DOHH2 (cell line): ENCODE results near the gene CACNA1B.

Experiments used
- H3F3A ChIP-seq: fragments of 200-600 bp; sonication (generic), shearing (Covaris generic); 2 replicates; pipeline ENCODE4 v1.6.0; 2016; ENCODE audit warnings: antibody characterized with exemption, mild to moderate bottlenecking; ENCODE audit not compliant: control insufficient read depth, insufficient read depth
- H3K27ac ChIP-seq: fragments of 200-600 bp; sonication (generic); 2 replicates; pipeline ENCODE4 v1.5.1; 2014; ENCODE audit warnings: low read depth, mild to moderate bottlenecking, low read length, moderate library complexity
- H3K27me3 ChIP-seq: fragments of 200-600 bp; sonication (generic); 2 replicates; pipeline ENCODE4 v1.6.1; 2014; ENCODE audit warnings: mild to moderate bottlenecking, low read length, mixed read lengths; ENCODE audit not compliant: control insufficient read depth
- H3K36me3 ChIP-seq: fragments of 200-600 bp; sonication (generic); 2 replicates; pipeline ENCODE4 v1.6.1; 2014; ENCODE audit warnings: mild to moderate bottlenecking, low read length, moderate library complexity, mixed read lengths; ENCODE audit not compliant: control insufficient read depth
- H3K4me1 ChIP-seq: fragments of 200-600 bp; sonication (generic); 2 replicates; pipeline ENCODE4 v1.6.1; 2014; ENCODE audit warnings: mild to moderate bottlenecking, low read length, mixed read lengths; ENCODE audit not compliant: control insufficient read depth
- H3K4me2 ChIP-seq: fragments of 200-600 bp; sonication (generic); 2 replicates; pipeline ENCODE4 v1.6.0; 2014; ENCODE audit warnings: mild to moderate bottlenecking, low read length, moderate library complexity
- H3K4me3 ChIP-seq: fragments of 200-600 bp; sonication (generic); 2 replicates; pipeline ENCODE4 v1.5.1; 2014; ENCODE audit warnings: mild to moderate bottlenecking, low read length, mixed read lengths
- H3K79me2 ChIP-seq: fragments of 200-600 bp; sonication (generic); 2 replicates; pipeline ENCODE4 v1.6.1; 2014; ENCODE audit warnings: mild to moderate bottlenecking, low read length, mixed read lengths; ENCODE audit not compliant: control insufficient read depth
- H3K9me2 ChIP-seq: fragments of 200-600 bp; sonication (generic); replicated peaks from 2 replicates; pipeline ENCODE4 v1.6.1; 2014; ENCODE audit warnings: mild to moderate bottlenecking, low read length, mixed read lengths; ENCODE audit not compliant: control insufficient read depth
- H3K9me3 ChIP-seq: fragments of 200-600 bp; sonication (generic); 2 replicates; pipeline ENCODE4 v1.6.1; 2014; ENCODE audit warnings: antibody characterized with exemption, low read length, mixed read lengths; ENCODE audit not compliant: control insufficient read depth, insufficient read depth
- H4K20me1 ChIP-seq: fragments of 200-600 bp; sonication (generic); 2 replicates; pipeline ENCODE4 v1.6.0; 2014; ENCODE audit warnings: low read depth, mild to moderate bottlenecking, antibody characterized with exemption, low read length, moderate library complexity; ENCODE audit not compliant: control insufficient read depth, insufficient read depth
- CTCF ChIP-seq: fragments of 200-600 bp; sonication (generic); IDR thresholded peaks from one replicate; pipeline ENCODE4 v1.5.1; 2014; ENCODE audit warnings: antibody characterized with exemption, mild to moderate bottlenecking, low read depth, low read length; ENCODE audit not compliant: poor library complexity, severe bottlenecking
- EZH2phosphoT487 ChIP-seq: fragments of 200-600 bp; sonication (generic); IDR thresholded peaks from 2 replicates; pipeline ENCODE4 v1.6.1; 2017; ENCODE audit warnings: borderline replicate concordance, mild to moderate bottlenecking, antibody characterized with exemption, low read length, moderate library complexity, mixed read lengths

The CACNA1B gene

GRCh38 chr9:137946993-137947392, 69.4 kb downstream of the CACNA1B start:
- Histone ChIP-seq H3K4me2 (no peak overlapping the region), H3K4me3 (no peak overlapping the region), H3K9me2 (no peaks in the 10 kb centered on the region), H3K9me3 (peaks cover 41% of the 10 kb centered on the region; the same call in 1 of the 2 replicates), H3K27ac (no peak overlapping the region), H3K36me3 (no peaks in the 10 kb centered on the region), H3K79me2 (no peaks in the 10 kb centered on the region), H3K27me3 (no peaks in the 10 kb centered on the region), H3F3A (no peaks in the 10 kb centered on the region), H4K20me1 (no peaks in the 10 kb centered on the region), H3K4me1 (no peaks in the 10 kb centered on the region)
- no peak for TF ChIP-seq CTCF

DNA sequence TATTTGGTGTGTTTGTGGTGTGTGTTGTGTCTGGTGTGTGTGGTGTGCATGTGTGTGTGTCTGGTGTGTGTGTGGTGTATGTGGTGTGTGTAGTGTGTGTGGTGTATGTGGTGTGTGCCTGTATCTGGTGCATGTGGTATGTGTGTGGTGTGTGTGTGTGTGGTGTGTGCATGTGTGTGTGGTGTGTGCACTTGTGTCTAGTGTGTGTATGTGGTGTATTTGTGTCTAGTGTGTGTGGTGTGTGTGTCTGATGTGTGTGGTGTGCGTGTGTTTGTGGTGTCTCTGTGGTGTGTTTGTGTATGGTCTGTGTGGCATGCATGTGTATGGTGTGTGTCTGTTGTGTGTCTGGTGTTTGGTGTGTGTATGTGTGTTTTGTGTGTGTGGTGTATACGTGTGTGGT, 71.1 kb downstream of the CACNA1B start:
- TF ChIP-seq CTCF (no peak), EZH2phosphoT487 (no peak)
- Histone ChIP-seq H3K9me3 (peaks cover 41% of the 10 kb centered on the region; the same call in 1 of the 2 replicates), H3K4me1 (no peaks in the 10 kb centered on the region), H3K9me2 (no peaks in the 10 kb centered on the region), H4K20me1 (no peaks in the 10 kb centered on the region), H3K79me2 (no peaks in the 10 kb centered on the region), H3K4me2 (no peak overlapping the region), H3K36me3 (no peaks in the 10 kb centered on the region), H3K27me3 (no peaks in the 10 kb centered on the region), H3K27ac (no peak overlapping the region), H3F3A (no peaks in the 10 kb centered on the region), H3K4me3 (no peak overlapping the region)

DNA sequence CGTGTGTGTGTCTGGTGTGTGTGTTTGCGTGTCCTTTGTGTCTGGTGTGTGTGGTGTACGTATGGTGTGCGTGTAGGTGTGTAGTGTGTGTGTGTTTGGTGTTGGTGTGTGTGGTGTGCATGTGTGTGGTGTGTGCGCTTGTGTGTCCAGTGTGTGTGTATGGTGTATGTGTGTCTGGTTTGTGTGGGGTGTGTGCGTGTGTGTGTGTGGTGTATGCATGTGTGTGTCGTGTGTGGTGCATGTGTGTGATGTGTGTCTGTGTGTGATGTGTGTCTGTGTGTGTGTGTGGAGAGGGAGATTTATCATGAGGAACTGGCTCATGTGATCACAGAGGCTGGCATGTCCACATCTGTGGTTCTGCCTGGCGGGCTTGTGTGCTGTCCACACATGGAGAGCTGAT, 71.7 kb downstream of the CACNA1B start:
- Histone ChIP-seq H3K4me2 (no peak overlapping the region), H3K27ac (no peak overlapping the region), H3K79me2 (no peaks in the 10 kb centered on the region), H3K4me3 (no peak overlapping the region), H3F3A (no peaks in the 10 kb centered on the region), H3K9me2 (no peaks in the 10 kb centered on the region), H3K27me3 (no peaks in the 10 kb centered on the region), H3K4me1 (no peaks in the 10 kb centered on the region), H4K20me1 (no peaks in the 10 kb centered on the region), H3K36me3 (no peaks in the 10 kb centered on the region), H3K9me3 (peaks cover 37% of the 10 kb centered on the region; the same call in 1 of the 2 replicates)
- TF ChIP-seq CTCF (no peak), EZH2phosphoT487 (no peak)

DNA sequence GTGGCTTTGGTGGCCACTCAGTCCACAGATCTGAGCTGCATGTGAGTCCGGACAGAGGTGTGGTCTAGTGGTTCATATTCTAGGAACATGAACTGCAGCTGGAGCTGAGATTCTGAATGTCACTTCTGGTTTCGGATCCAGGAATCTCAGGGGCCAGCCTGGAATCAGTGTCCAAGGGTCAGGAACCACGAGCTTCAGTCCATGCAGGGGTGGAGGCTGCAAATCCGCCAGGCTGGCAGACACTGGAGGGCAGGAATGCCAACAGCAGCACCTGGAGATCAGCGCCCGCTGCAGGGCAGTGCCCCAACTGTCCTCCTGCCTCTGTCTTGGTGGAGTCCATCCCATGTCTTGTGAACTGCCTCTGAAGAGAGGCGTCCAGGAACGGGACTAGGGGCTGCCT, 73.5 kb downstream of the CACNA1B start:
- no peaks in the 10 kb centered on the region for H3K27me3 ChIP-seq
- no peak for TF ChIP-seq EZH2phosphoT487
- TF ChIP-seq CTCF = no peak
- peaks cover 24% of the 10 kb centered on the region; the same call in 1 of the 2 replicates for H3K9me3 ChIP-seq
- no peak overlapping the region for H3K4me2 ChIP-seq
- H3K9me2 ChIP-seq = no peaks in the 10 kb centered on the region
- H3K36me3 ChIP-seq = no peaks in the 10 kb centered on the region
- H3K4me1 ChIP-seq = no peaks in the 10 kb centered on the region
- H3F3A ChIP-seq = no peaks in the 10 kb centered on the region
- H3K4me3 ChIP-seq = no peak overlapping the region
- H4K20me1 ChIP-seq = no peaks in the 10 kb centered on the region
- no peaks in the 10 kb centered on the region for H3K79me2 ChIP-seq
- H3K27ac ChIP-seq = no peak overlapping the region
